GM23338 (cell line): Measurements from ENCODE around the gene CD6. TPM values are rescaled to one million over a fixed set of nuclear protein-coding genes. Genes with fewer than 3 reads are reported as not detected.

ENCODE experiments used
- ATAC-seq: fragments of 200-7000 bp; cut with Tn5 transposase; 3 replicates; pipeline ENCODE4 v1.9.1; 2020
- DNase-seq: peaks from one replicate; pipeline ENCODE4 v3.0.0-alpha.2; 2015; ENCODE audit warnings: low spot score
- H2AFZ ChIP-seq: fragments of 200-600 bp; sonication (generic); 2 replicates; pipeline ENCODE4 v1.8.0; 2016; ENCODE audit warnings: antibody characterized with exemption, mild to moderate bottlenecking, moderate library complexity
- H3F3A ChIP-seq: fragments of 200-600 bp; sonication (generic); replicated peaks from 2 replicates; pipeline ENCODE4 v1.8.0; 2017; ENCODE audit warnings: antibody characterized with exemption, mixed run types, low read depth
- H3K27ac ChIP-seq: fragments of 200-600 bp; sonication (generic); 2 replicates; pipeline ENCODE4 v1.6.1; 2016; ENCODE audit warnings: low read depth
- H3K27me3 ChIP-seq: fragments of 200-600 bp; sonication (generic); 2 replicates; pipeline ENCODE4 v1.8.0; 2016; ENCODE audit warnings: mild to moderate bottlenecking, mixed run types, moderate library complexity; ENCODE audit not compliant: insufficient read depth
- H3K36me3 ChIP-seq: fragments of 200-600 bp; sonication (generic); 2 replicates; pipeline ENCODE4 v1.8.0; 2016; ENCODE audit warnings: mild to moderate bottlenecking; ENCODE audit not compliant: insufficient read depth
- H3K4me1 ChIP-seq: fragments of 200-600 bp; sonication (generic); 2 replicates; pipeline ENCODE4 v1.8.0; 2016; ENCODE audit warnings: mild to moderate bottlenecking, moderate library complexity; ENCODE audit not compliant: insufficient read depth
- H3K4me2 ChIP-seq: fragments of 200-600 bp; sonication (generic); 2 replicates; pipeline ENCODE4 v1.7.1; 2017; ENCODE audit warnings: mixed run types
- H3K4me3 ChIP-seq: fragments of 200-600 bp; sonication (generic); 2 replicates; pipeline ENCODE4 v1.6.1; 2016; ENCODE audit warnings: mixed run types
- H3K79me2 ChIP-seq: fragments of 200-600 bp; sonication (generic); replicated peaks from 2 replicates; pipeline ENCODE4 v1.8.0; 2017; ENCODE audit warnings: mild to moderate bottlenecking; ENCODE audit not compliant: insufficient read depth
- H3K9me2 ChIP-seq: fragments of 200-600 bp; sonication (generic); 2 replicates; pipeline ENCODE4 v1.8.0; 2017; ENCODE audit not compliant: insufficient read depth
- H4K20me1 ChIP-seq: fragments of 200-600 bp; sonication (generic); replicated peaks from 2 replicates; pipeline ENCODE4 v1.8.0; 2017; ENCODE audit warnings: mild to moderate bottlenecking; ENCODE audit not compliant: insufficient read depth
- H3K27ac Mint-ChIP-seq: 2 replicates; pipeline ENCODE4 v1.8.0; 2020; ENCODE audit warnings: inconsistent platforms, mild to moderate bottlenecking, moderate library complexity, mixed read lengths
- H3K27me3 Mint-ChIP-seq: 3 replicates; pipeline ENCODE4 v1.8.0; 2022; ENCODE audit warnings: low read depth, mild to moderate bottlenecking, moderate library complexity, mixed read lengths, inconsistent platforms; ENCODE audit not compliant: insufficient read depth, poor library complexity
- H3K36me3 Mint-ChIP-seq: 3 replicates; pipeline ENCODE4 v1.8.0; 2021; ENCODE audit warnings: low read depth, mild to moderate bottlenecking, inconsistent platforms, moderate library complexity, mixed read lengths
- H3K4me1 Mint-ChIP-seq: 3 replicates; pipeline ENCODE4 v1.8.0; 2020; ENCODE audit warnings: mild to moderate bottlenecking, inconsistent platforms, mixed read lengths
- H3K4me3 Mint-ChIP-seq: 3 replicates; pipeline ENCODE4 v1.8.0; 2021; ENCODE audit warnings: moderate library complexity, mild to moderate bottlenecking, inconsistent platforms, mixed read lengths
- H3K9me3 Mint-ChIP-seq: 3 replicates; pipeline ENCODE4 v1.8.0; 2020; ENCODE audit warnings: moderate library complexity, mild to moderate bottlenecking, inconsistent platforms, mixed read lengths
- CREB1 ChIP-seq: fragments of 250-450 bp; sonication (Bioruptor Pico); IDR thresholded peaks from 2 replicates; pipeline ENCODE4 v1.5.0; 2020; ENCODE audit warnings: low read depth, mild to moderate bottlenecking, moderate library complexity
- EZH2 ChIP-seq: fragments of 200-600 bp; sonication (generic); IDR thresholded peaks from one replicate; pipeline ENCODE4 v1.8.0; 2017; ENCODE audit warnings: antibody characterized with exemption, mild to moderate bottlenecking, low read depth; ENCODE audit not compliant: unreplicated experiment
- EZH2phosphoT487 ChIP-seq: fragments of 200-600 bp; sonication (generic); IDR thresholded peaks from one replicate; pipeline ENCODE4 v1.8.1; 2018; ENCODE audit warnings: antibody characterized with exemption; ENCODE audit not compliant: unreplicated experiment
- JUNB ChIP-seq: IDR thresholded peaks from one replicate; pipeline ENCODE4 v1.6.1; 2016; ENCODE audit warnings: antibody characterized with exemption; ENCODE audit not compliant: unreplicated experiment
- NANOG ChIP-seq: IDR thresholded peaks from 2 replicates; pipeline ENCODE4 v1.6.1; 2016; ENCODE audit warnings: antibody characterized with exemption, borderline replicate concordance
- POLR2AphosphoS5 ChIP-seq: IDR thresholded peaks from 2 replicates; pipeline ENCODE4 v1.6.1; 2016; ENCODE audit warnings: antibody characterized with exemption, low read depth
- STAT1 ChIP-seq: IDR thresholded peaks from one replicate; pipeline ENCODE4 v1.6.1; 2016; ENCODE audit warnings: antibody characterized with exemption; ENCODE audit not compliant: unreplicated experiment
- ZNF114 ChIP-seq: fragments of 250-450 bp; sonication (Bioruptor Pico); IDR thresholded peaks from 2 replicates; pipeline ENCODE4 v1.5.0; 2020; ENCODE audit warnings: mild to moderate bottlenecking, moderate library complexity
- ZNF331 ChIP-seq: fragments of 250-450 bp; sonication (Bioruptor Pico); IDR thresholded peaks from 2 replicates; pipeline ENCODE4 v1.5.0; 2020; ENCODE audit warnings: low read depth, mild to moderate bottlenecking, moderate library complexity
- polyA plus RNA-seq: library from polyadenylated mRNA; unstranded; fragments of >200 nt; fragmentation: Nextera tagmentation; extraction: Ambion mirVana; gene quantifications from 2 replicates; pipeline ENCODE4 v1.2.1, GENCODE V29; 2016
- total RNA-seq: library from RNA; depleted of rRNA; stranded (reverse); fragments of >200 nt; shearing (Covaris generic); gene quantifications from 2 replicates; pipeline ENCODE4 v1.2.3, GENCODE V29; 2014
- TF ChIP-seq, protein P1 (sequence below): IDR thresholded peaks from one replicate; pipeline ENCODE4 v1.6.1; 2018; ENCODE audit warnings: antibody characterized with exemption; ENCODE audit not compliant: unreplicated experiment
- TF ChIP-seq, protein P2 (sequence below), 2 experiments: fragments of 200-600 bp in 1 of 2; sonication (generic) in 1 of 2; conservative IDR thresholded peaks; 2 replicates each; pipeline versions ENCODE4 v1.5.1 to v1.6.1; 2016 to 2017; ENCODE audit warnings: antibody characterized with exemption in 2 of 2, low read depth in 2 of 2, mild to moderate bottlenecking in 2 of 2, moderate library complexity in 1 of 2
- TF ChIP-seq, protein P3 (sequence below): IDR thresholded peaks from 2 replicates; pipeline ENCODE4 v1.6.1; 2016; ENCODE audit warnings: antibody characterized with exemption

CD6 gene
- total and polyA plus RNA-seq, 2 experiments from 2014 or later = 0.49 TPM; not detected in 1

DNA sequence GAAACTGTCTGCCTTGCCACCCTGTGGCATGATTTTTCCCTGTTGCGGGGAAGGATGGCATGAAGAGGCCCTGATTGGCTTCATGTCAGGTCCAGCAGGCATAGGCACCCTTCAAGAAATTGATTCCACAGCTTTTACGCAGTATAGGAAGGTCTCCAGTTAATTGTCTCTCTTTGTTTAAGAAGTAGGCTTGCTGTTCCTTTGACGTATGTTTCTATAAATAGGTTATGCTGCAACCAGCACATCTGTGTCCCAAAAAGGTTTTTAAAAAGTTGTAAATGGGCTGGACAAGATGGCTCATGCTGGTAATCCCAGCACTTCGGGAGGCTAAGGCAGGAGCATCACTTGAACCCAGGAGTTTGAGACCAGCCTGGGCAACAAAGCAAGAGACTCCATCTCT lies 62.6 kb downstream of the CD6 start (continued):
- TF ChIP-seq, protein P1, sequence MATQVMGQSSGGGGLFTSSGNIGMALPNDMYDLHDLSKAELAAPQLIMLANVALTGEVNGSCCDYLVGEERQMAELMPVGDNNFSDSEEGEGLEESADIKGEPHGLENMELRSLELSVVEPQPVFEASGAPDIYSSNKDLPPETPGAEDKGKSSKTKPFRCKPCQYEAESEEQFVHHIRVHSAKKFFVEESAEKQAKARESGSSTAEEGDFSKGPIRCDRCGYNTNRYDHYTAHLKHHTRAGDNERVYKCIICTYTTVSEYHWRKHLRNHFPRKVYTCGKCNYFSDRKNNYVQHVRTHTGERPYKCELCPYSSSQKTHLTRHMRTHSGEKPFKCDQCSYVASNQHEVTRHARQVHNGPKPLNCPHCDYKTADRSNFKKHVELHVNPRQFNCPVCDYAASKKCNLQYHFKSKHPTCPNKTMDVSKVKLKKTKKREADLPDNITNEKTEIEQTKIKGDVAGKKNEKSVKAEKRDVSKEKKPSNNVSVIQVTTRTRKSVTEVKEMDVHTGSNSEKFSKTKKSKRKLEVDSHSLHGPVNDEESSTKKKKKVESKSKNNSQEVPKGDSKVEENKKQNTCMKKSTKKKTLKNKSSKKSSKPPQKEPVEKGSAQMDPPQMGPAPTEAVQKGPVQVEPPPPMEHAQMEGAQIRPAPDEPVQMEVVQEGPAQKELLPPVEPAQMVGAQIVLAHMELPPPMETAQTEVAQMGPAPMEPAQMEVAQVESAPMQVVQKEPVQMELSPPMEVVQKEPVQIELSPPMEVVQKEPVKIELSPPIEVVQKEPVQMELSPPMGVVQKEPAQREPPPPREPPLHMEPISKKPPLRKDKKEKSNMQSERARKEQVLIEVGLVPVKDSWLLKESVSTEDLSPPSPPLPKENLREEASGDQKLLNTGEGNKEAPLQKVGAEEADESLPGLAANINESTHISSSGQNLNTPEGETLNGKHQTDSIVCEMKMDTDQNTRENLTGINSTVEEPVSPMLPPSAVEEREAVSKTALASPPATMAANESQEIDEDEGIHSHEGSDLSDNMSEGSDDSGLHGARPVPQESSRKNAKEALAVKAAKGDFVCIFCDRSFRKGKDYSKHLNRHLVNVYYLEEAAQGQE = no peak
- TF ChIP-seq EZH2phosphoT487 (no peak), ZNF114 (CRISPR knock-in tag) (no peak), JUNB (no peak), NANOG (no peak), ZNF331 (no peak), CREB1 (no peak)
- TF ChIP-seq, protein P2, sequence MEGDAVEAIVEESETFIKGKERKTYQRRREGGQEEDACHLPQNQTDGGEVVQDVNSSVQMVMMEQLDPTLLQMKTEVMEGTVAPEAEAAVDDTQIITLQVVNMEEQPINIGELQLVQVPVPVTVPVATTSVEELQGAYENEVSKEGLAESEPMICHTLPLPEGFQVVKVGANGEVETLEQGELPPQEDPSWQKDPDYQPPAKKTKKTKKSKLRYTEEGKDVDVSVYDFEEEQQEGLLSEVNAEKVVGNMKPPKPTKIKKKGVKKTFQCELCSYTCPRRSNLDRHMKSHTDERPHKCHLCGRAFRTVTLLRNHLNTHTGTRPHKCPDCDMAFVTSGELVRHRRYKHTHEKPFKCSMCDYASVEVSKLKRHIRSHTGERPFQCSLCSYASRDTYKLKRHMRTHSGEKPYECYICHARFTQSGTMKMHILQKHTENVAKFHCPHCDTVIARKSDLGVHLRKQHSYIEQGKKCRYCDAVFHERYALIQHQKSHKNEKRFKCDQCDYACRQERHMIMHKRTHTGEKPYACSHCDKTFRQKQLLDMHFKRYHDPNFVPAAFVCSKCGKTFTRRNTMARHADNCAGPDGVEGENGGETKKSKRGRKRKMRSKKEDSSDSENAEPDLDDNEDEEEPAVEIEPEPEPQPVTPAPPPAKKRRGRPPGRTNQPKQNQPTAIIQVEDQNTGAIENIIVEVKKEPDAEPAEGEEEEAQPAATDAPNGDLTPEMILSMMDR (conservative IDR thresholded peaks at IDR 0.05; ENCODE audit: low read depth in 2 of 2) = no peak
- TF ChIP-seq, protein P3, sequence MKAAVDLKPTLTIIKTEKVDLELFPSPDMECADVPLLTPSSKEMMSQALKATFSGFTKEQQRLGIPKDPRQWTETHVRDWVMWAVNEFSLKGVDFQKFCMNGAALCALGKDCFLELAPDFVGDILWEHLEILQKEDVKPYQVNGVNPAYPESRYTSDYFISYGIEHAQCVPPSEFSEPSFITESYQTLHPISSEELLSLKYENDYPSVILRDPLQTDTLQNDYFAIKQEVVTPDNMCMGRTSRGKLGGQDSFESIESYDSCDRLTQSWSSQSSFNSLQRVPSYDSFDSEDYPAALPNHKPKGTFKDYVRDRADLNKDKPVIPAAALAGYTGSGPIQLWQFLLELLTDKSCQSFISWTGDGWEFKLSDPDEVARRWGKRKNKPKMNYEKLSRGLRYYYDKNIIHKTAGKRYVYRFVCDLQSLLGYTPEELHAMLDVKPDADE = no peak

DNA sequence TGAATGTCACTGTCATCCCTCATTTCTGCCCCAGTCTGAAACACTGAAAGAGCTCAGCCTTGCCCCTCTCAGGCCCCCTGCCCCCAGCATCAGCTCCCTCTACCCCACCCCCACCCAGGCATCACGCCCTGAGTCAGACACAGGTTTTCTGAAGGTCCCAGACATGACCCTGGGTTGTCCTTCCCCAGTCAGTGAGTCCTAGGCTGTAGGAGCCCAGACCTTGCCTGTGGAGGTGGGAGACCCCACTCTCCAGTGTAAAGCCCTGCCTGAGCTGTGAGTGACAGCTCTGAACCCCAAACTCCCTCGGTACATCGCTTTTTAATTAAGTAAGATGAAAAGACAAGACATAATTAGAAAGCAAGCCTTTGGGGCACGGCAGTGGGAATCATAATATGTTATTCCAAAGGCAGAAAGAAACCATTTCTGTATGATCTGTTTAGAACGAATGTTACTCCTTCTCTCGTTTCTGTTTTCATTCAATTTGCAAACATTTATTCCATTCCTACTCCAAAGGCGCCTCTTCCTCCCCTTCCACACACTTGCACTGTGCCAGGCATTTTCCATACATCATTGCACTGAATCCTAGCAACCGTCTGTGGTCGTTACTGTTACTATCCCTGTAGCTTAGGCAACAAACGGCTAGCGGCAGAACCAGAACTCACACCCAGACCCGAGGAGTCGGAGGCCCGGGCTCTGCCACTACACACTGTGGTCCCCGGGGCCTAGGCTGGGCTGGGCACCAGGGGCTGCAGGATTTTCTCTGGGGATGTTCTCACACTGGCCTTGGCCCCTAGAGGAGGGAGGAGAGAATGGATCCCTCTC lies 63.4 kb downstream of the CD6 start:
- Mint-ChIP-seq H3K4me1 (no peaks in the 10 kb centered on the region), H3K27me3 (peaks cover 2% of the 10 kb centered on the region), H3K4me3 (no peak overlapping the region), H3K9me3 (no peaks in the 10 kb centered on the region), H3K36me3 (no peaks in the 10 kb centered on the region), H3K27ac (no peak overlapping the region)
- H3K9me2 ChIP-seq = no peaks in the 10 kb centered on the region
- H4K20me1 ChIP-seq = no peaks in the 10 kb centered on the region
- H3K4me3 ChIP-seq = no peak overlapping the region
- H3K79me2 ChIP-seq = no peaks in the 10 kb centered on the region
- H3F3A ChIP-seq = no peaks in the 10 kb centered on the region
- ATAC-seq (no peak; the same call in 1 of the 3 replicates), DNase-seq (no peak)
- H2AFZ ChIP-seq = no peak overlapping the region
- H3K4me2 ChIP-seq = no peak overlapping the region
- no peak overlapping the region for H3K27ac ChIP-seq
- no peaks in the 10 kb centered on the region for H3K27me3 ChIP-seq
- H3K4me1 ChIP-seq = no peaks in the 10 kb centered on the region
- no peaks in the 10 kb centered on the region for H3K36me3 ChIP-seq
- TF ChIP-seq, protein P1 = no peak
- TF ChIP-seq STAT1 (no peak), EZH2 (no peak), POLR2AphosphoS5 (no peak), ZNF331 (no peak), JUNB (no peak), EZH2phosphoT487 (no peak), NANOG (no peak)
- TF ChIP-seq, protein P2 (conservative IDR thresholded peaks at IDR 0.05; ENCODE audit: low read depth in 2 of 2) = no peak
- TF ChIP-seq, protein P3 = no peak
